ENCODE data around the gene QPCTL.

QPCTL gene

GRCh38 chr19:45692187-45693105 is at the start of gene QPCTL:
TSS of gene QPCTL (plus strand) at chr19:45692666. CDS start at chr19:45692704, 38 bp downstream.
- peak; percentile 100 for DNase-seq

DNA sequence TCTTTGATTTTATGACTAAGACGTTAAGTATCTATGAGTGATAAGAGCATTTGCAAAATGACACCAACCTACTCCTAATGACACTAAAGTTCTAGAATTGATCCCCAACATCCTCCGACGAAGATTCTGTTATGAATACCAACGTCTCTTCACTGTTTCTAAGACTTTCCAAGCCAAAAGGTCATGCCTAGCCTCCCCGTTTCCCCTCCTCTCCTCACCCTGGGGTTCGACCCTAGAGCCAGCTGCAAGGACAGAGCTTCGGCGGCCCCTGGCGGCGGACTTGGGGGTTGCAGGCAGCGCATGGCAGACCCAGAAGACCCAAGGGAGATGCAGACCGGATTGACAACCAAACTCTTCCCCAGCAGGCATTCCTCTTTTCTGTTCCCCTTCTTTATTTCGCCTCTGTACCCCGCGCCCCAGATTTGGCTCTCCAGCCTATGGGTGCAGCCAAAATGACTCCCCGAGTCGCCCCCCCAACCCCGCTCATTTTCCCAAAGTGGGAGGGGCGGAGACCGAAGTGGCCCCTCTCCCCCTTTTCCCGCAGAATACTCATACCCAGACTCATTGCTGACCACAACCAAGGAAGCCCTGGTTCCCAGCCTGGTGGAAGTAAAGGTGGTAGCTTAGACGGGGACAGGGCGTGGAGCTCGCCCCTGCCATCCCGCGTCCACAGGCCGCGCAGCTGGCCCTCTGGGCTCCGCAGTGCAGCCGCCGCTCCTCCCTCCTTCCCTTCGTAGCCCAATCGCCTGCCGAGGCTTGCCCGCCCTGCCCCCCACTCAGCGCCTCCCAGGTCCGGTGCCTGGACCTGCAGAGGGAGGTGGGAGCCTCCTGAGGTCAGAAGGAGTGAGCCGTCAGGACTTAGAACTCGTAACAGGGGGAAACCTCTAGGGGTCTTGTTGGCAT is 49.2 kb upstream of the QPCTL start:
- peak; percentile 87 for DNase-seq

- no peak for DNase-seq
These were observed 48.3 kb upstream of the QPCTL start for GRCh38 chr19:45643927-45644771.

- no peak for DNase-seq
These were observed 47.3 kb upstream of the QPCTL start for GRCh38 chr19:45645068-45645630.

- DNase-seq, result peak; percentile 85
These were observed 46.7 kb upstream of the QPCTL start for GRCh38 chr19:45645631-45646344.

GRCh38 chr19:45646345-45646698 is 46.1 kb upstream of the QPCTL start:
- no peak for DNase-seq

GRCh38 chr19:45650722-45651121 is 41.7 kb upstream of the QPCTL start:
- no peak for DNase-seq

- DNase-seq, result peak; percentile 98
These were observed 38.8 kb upstream of the QPCTL start for GRCh38 chr19:45653634-45654033.

DNA sequence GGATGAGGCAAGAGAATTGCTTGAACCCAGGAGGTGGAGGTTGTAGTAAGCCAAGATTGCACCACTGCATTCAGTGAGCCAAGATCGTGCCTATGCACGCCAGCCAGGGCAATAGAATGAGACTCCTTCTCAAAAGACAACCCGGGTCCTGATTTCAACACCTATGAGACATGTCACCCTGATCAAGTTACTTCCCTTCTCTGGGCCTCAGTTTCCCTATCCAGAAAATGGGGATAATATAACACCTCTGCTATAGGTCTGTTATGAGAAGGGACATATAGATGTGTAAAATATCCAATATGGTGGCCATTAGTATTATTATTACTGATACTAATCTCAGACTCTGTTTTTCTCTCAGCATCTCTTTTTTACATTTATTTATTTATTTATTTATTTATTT is 37.4 kb upstream of the QPCTL start:
- DNase-seq, result no peak

DNA sequence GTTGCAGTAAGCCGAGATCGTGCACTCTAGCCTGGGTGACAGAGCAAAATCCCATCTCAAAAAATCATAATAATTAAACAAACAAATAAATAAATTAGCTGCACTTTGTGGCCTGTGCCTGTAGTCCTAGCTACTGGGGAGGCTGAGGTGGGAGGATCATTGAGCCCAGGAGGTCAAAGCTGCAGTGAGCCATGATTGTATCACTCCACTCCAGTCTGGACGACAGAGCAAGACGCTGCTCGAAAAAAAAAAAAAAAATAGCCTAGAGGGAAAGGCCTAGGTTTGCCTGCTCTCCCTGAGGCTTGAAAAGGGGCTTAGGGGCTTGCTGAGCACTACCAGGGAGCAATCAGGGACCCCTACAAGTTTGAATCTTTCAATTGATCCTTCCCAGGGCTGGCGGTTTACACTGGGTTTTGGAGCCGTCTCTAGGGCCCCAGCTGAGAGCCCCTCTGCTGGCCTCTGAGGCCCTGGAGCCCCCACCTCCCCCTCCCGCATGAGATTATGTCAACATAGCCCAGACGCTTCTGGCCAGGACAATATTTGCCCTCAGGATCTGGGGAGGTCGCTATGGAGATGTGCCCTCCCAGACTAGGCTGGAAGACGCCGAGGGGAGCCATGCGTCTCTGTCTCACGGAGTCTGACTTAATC is 34.8 kb upstream of the QPCTL start:
- DNase-seq, result no peak

DNA sequence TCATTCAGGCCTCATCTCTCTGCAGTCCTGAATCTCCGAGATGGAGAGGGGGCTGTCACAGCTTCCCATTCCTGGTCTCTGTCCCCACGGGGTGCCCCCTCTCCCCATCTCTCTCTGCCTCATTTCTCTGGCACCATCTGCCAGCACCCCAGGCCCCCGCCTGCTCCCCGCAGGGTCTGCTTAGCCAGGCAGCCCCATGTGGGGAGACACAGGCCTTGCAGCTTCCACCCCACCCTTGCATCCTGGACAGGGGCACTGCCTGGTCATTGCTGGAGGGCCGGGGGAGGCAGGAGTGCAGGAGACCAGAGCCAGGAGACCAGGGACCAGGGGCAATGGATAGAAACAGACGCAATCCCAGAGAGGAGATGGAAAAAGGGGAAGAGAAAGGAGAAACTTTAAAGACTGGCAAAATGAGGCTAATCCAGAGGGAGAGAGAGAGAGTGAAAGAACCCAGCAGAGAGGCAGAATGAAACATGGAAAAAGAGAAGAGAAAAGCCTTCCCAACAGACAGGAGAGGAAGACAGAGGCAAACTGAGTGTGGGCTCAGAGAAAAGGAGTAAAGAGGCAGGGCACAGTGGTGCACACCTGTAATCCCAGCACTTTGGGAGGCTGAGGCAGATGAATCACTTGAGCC is 33.3 kb upstream of the QPCTL start:
- no peak for DNase-seq

GRCh38 chr19:45660636-45661035 is 31.8 kb upstream of the QPCTL start:
- DNase-seq, result no peak

GRCh38 chr19:45663800-45664199 is 28.7 kb upstream of the QPCTL start:
- no peak for DNase-seq

GRCh38 chr19:45664575-45664974 is 27.9 kb upstream of the QPCTL start:
- DNase-seq, result no peak

DNA sequence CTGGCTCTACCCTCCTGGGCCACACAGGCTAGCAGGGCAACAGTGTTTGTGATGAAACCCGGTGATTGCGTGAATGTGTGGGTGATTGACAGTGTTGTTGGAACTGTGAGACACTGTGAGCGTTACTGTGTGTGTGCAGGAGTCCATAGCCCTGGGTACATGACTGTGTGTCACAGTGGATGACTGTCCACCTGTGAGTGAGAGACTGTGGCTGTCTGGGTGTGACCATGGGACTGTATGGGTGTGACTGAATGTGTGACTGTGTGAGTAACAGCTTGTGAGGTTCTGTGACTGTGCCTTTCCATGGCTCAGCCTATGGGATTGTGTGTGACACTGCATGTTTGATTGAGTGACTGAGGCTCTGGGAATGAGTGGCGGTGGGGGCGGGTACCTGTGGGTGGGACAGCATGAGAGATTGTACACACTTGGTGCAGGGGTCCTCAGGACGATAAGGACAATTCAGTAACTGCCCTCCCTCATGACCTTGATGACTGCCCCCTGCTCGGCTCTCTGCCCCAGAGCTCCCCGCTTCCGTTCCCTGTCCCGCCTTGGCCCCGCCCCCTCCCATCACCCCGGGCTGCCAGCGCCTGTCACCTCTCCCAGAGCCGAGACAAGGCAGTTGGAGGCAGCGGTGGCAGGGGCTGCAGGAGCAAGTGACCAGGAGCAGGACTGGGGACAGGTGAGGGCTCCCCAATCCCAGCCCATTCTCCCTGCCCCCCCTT is 24.7 kb upstream of the QPCTL start, which contains the start of gene GIPR:
TSS of gene GIPR (plus strand) at position 602 of the 722 bp plus-strand sequence. CDS start 1,300 bp downstream, outside the sequence.
- peak; percentile 56 for DNase-seq

- DNase-seq, result peak; percentile 29
These were observed 24.1 kb upstream of the QPCTL start for GRCh38 chr19:45668342-45668871.

DNA sequence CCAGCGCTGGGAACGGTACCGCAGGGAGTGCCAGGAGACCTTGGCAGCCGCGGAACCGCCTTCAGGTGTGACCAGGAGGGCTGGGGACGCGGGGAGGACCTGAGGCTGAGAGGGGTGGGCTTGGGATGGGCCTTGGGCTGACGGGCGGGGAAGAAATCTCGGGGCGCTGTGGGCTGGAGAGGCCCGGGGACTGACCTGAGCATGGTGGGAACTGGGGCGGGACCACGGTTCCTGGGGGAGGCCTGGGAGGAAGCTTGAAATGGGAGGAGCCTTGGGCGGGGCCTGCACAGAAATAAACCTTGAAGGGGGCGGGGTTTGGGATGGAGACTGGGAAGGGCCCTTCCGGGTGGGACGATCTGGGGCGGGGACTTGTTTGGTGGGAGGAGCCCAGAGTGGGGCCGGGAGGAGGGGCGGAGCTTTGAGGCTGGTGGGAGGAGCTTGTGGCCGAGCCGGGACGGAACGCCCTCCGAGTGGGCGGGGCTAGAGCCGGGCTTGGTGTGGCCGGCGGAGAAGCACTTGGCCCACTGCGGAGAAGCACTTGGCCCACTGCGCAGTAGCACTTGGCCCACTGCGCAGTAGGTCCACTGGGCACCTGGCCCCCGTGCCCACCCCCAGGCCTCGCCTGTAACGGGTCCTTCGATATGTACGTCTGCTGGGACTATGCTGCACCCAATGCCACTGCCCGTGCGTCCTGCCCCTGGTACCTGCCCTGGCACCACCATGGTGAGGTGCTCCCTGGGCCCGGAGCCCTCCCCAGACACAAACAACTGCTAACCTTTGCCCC is 21.6 kb upstream of the QPCTL start:
- DNase-seq, result no peak

DNA sequence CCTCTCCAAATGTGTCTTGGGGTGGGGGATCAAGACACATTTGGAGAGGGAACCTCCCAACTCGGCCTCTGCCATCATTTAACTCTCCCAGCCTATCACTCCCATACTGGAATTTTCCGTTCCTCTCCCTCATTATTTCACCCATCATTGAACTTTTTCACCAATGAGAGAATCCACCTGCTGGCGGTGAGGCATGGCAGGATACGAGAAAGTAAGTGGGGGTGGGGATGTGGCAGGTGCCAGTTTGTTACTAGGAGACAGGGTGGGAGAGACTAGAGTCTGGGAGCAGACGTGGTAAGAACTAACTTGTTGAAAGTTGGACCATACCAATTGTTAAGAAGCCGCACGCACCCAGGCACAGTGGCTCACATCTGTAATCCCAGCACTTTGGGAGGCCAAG is 17.5 kb upstream of the QPCTL start:
- peak; percentile 56 for DNase-seq

GRCh38 chr19:45676851-45677263 is 15.6 kb upstream of the QPCTL start:
- DNase-seq, result peak; percentile 46

Data from NCI-H2171 treated with DMSO at 0.1 percent for 48 hours (cell line).